Activated CD4-positive, alpha-beta T cell treated with anti-CD3 and anti-CD28 coated beads for 24 hours (primary cell): ENCODE measurements around the gene GGTLC3.
"Not testable (repeated sequence)": the region's sequence is repeated elsewhere in the genome, so short reads cannot be mapped to it uniquely, and the experiment has no call there.

ENCODE experiments used
- DNase-seq, 2 donors: peaks; one replicate each; pipeline ENCODE4 v3.0.0-alpha.2; 2020; ENCODE audit warnings: low read depth in 2 of 2

GGTLC3 gene

GRCh38 chr22:18513454-18513853 lies 4.5 kb downstream of the GGTLC3 start:
- not testable (repeated sequence) for DNase-seq

DNA sequence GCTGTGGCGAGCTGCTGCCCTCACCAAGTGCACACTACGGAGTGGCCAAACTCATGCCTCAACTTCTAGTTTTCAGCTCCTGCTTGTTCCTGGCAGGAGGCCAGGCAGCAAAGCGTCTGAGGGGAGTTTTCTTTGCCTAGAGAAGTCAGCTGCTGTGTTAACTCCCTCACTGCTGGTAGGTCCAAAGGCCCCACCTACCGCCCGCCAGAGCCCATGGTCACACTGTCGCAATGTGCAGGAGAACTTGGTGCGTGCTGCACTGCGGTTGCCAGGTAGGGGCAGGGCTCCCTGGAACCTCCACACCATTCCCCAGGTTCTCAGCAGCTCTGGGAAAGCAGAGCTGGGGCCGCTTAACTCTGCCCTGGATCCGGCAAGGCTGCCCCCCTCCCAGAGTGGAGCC lies 5.6 kb downstream of the GGTLC3 start:
- DNase-seq: not testable (repeated sequence)

- DNase-seq: not testable (repeated sequence)
These were observed 6.6 kb downstream of the GGTLC3 start for GRCh38 chr22:18511327-18511726.

DNA sequence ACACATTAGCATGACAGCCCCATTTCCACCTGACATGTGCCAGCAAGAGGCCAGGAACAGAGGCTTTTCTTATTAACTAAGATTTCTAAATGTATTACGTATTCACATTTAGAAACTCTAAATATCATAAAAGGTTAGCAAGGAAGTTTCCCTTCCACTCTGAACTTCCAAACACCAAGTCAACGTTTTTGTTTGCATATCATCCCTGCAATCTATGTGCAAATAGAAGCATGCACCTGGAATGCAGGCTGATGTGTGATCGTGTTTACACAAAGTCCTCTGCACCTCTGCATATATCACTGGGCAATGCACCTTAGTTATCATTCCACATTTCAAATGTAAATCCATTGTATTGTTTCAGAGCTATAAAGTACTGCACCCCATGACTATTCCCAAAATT lies 21.7 kb downstream of the GGTLC3 start:
- not testable (repeated sequence) for DNase-seq
